K562 (cell line): ENCODE measurements around the gene PSMB7. TPM values are rescaled to one million over a fixed set of nuclear protein-coding genes. Genes with fewer than 3 reads are reported as not detected.
A peak's percentile ranks its signal among the peaks of the same experiment; 100 is the strongest.

Source experiments
- ATAC-seq: fragments of 200-7000 bp; cut with Tn5 transposase; 3 replicates; pipeline ENCODE4 v1.9.1; 2020; ENCODE audit warnings: moderate library complexity
- BruUV-seq: library from RNA; stranded (reverse); fragments of 400-500 nt; replicated peaks from 2 replicates; lab custom pipeline; 2021; lab: Mats Ljungman, UMichigan
- CTCF ChIA-PET: fragments of 300-600 bp; formaldehyde crosslinking; extraction: SDS; loops from one replicate; lab custom pipeline; 2021; ENCODE audit warnings: low intra/inter-chr PET ratio; lab: Yijun Ruan, JAX
- POLR2A ChIA-PET: fragments of 300-600, 350-650 bp; sonication (Branson Sonifier 250); formaldehyde crosslinking; extraction: SDS; loops from one replicate; lab custom pipeline; 2021; ENCODE audit warnings: antibody characterized with exemption, inconsistent platforms; lab: Yijun Ruan, JAX
- DNase-seq, 4 experiments: peaks; one replicate each; pipeline versions ENCODE4 v3.0.0 to v3.0.0-alpha.2; 2011 to 2018; ENCODE audit warnings: low spot score in 3 of 4, mixed read lengths in 3 of 4; ENCODE audit errors: extremely low read depth in 1 of 4
- FAIRE-seq: peaks from 2 replicates; lab custom pipeline; 2011; peaks lifted over from hg19 to GRCh38; lab: Jason Lieb, UNC
- H2AFZ ChIP-seq: 2 replicates; pipeline ENCODE4 v1.6.0; 2011; ENCODE audit warnings: low read depth, low read length, control low read depth, inconsistent platforms
- H3K27ac ChIP-seq: fragments of 200-600 bp; 3 replicates; pipeline ENCODE4 v1.8.0; 2011; ENCODE audit warnings: low read depth, mild to moderate bottlenecking, control low read depth, inconsistent platforms, low read length, moderate library complexity, mixed read lengths; ENCODE audit errors: extremely low read depth
- H3K27me3 ChIP-seq, 2 experiments: fragments of 300-600 bp in 1 of 2; 2 replicates in 1 of 2; 3 replicates in 1 of 2; pipeline versions ENCODE4 v1.6.0 to v1.8.0; 2011; ENCODE audit warnings: inconsistent platforms in 2 of 2, low read length in 2 of 2, mild to moderate bottlenecking in 1 of 2, mixed read lengths in 1 of 2, moderate library complexity in 1 of 2; ENCODE audit not compliant: control insufficient read depth in 2 of 2, insufficient read depth in 2 of 2
- H3K36me3 ChIP-seq: fragments of 300-600 bp; 3 replicates; pipeline ENCODE4 v1.8.0; 2011; ENCODE audit warnings: mild to moderate bottlenecking, low read length, inconsistent platforms; ENCODE audit not compliant: control insufficient read depth, insufficient read depth
- H3K4me1 ChIP-seq, 2 experiments: fragments of 200-600 bp in 1 of 2; replicated peaks in 1 of 2; 2 replicates in 1 of 2; 3 replicates in 1 of 2; pipeline versions ENCODE4 v1.5.1 to v1.8.0; 2011; ENCODE audit warnings: inconsistent platforms in 2 of 2, low read length in 2 of 2, mild to moderate bottlenecking in 1 of 2, mixed read lengths in 1 of 2, moderate library complexity in 1 of 2; ENCODE audit not compliant: control insufficient read depth in 2 of 2, insufficient read depth in 2 of 2
- H3K4me2 ChIP-seq: 2 replicates; pipeline ENCODE4 v1.6.1; 2011; ENCODE audit warnings: low read length, control low read depth, inconsistent platforms, mixed read lengths; ENCODE audit not compliant: insufficient read depth
- H3K4me3 ChIP-seq: fragments of 200-600 bp; sonication (generic), shearing (Covaris generic); 2 replicates; pipeline ENCODE4 v1.5.1; 2016; ENCODE audit warnings: control low read depth, inconsistent platforms
- H3K79me2 ChIP-seq: fragments of 200-600 bp; 3 replicates; pipeline ENCODE4 v1.8.0; 2011; ENCODE audit warnings: low read length, inconsistent platforms; ENCODE audit not compliant: control insufficient read depth, insufficient read depth
- H3K9ac ChIP-seq, 2 experiments: 2 replicates each; pipeline versions ENCODE4 v1.6.0 to v1.6.1; 2011; ENCODE audit warnings: low read depth in 2 of 2, low read length in 2 of 2, control low read depth in 1 of 2, inconsistent platforms in 1 of 2, mild to moderate bottlenecking in 1 of 2, mixed read lengths in 1 of 2; ENCODE audit not compliant: insufficient read depth in 1 of 2
- H3K9me1 ChIP-seq: one replicate; pipeline ENCODE4 v1.6.0; 2011; ENCODE audit warnings: inconsistent platforms, mild to moderate bottlenecking, low read length, moderate library complexity; ENCODE audit not compliant: control insufficient read depth, insufficient read depth
- H3K9me3 ChIP-seq: replicated peaks from 2 replicates; pipeline ENCODE4 v1.5.1; 2011; ENCODE audit warnings: low read depth, low read length, inconsistent platforms; ENCODE audit not compliant: control insufficient read depth, insufficient read depth
- H4K20me1 ChIP-seq: replicated peaks from 2 replicates; pipeline ENCODE4 v1.6.1; 2011; ENCODE audit warnings: low read length, inconsistent platforms, mixed read lengths; ENCODE audit not compliant: control insufficient read depth, insufficient read depth
- AFF1 ChIP-seq, 2 experiments: fragments of 450-650 bp; IDR thresholded peaks; 2 replicates each; pipeline ENCODE4 v1.6.1; 2018; ENCODE audit warnings: mild to moderate bottlenecking in 2 of 2, low read depth in 1 of 2; ENCODE audit not compliant: partially characterized antibody in 2 of 2
- FOXA3 ChIP-seq, 2 experiments: fragments of 450-650 bp in 1 of 2; sonication (generic) in 1 of 2; formaldehyde crosslinking; IDR thresholded peaks in 1 of 2; conservative IDR thresholded peaks in 1 of 2; 2 replicates each; pipeline versions ENCODE4 v1.4.0 to v1.8.0; 2020 to 2022; ENCODE audit warnings: mild to moderate bottlenecking in 2 of 2, missing genetic modification reagents in 1 of 2
- NR2C1 ChIP-seq, 2 experiments: fragments of 450-650 bp; IDR thresholded peaks; 2 replicates each; pipeline ENCODE4 v1.6.1; 2017; ENCODE audit warnings: mild to moderate bottlenecking in 2 of 2, antibody characterized with exemption in 1 of 2, inconsistent platforms in 1 of 2, missing compliant biosample characterization in 1 of 2, missing genetic modification characterization in 1 of 2
- RAD51 ChIP-seq: fragments of 450-650 bp; IDR thresholded peaks from 2 replicates; pipeline ENCODE4 v1.7.1; 2016; ENCODE audit warnings: low read depth, mild to moderate bottlenecking, borderline replicate concordance
- SRSF7 ChIP-seq: fragments of 200-400 bp; formaldehyde crosslinking; optimal IDR thresholded peaks from 2 replicates; pipeline ENCODE3; 2017; ENCODE audit warnings: mild to moderate bottlenecking, low read depth, low read length
- ZNF143 ChIP-seq: sonication (generic); formaldehyde crosslinking; IDR thresholded peaks from 2 replicates; pipeline ENCODE4 v1.9.0; 2022; ENCODE audit warnings: mild to moderate bottlenecking, missing genetic modification reagents
- ZNF740 ChIP-seq, 3 experiments: fragments of 200-800 bp in 1 of 3; sonication (Bioruptor generic) in 1 of 3; sonication (generic) in 1 of 3; formaldehyde crosslinking in 1 of 3; IDR thresholded peaks; 2 replicates each; pipeline versions ENCODE4 v1.6.1 to v1.8.0; 2016 to 2022; ENCODE audit warnings: mild to moderate bottlenecking in 2 of 3, missing compliant biosample characterization in 2 of 3, missing genetic modification characterization in 2 of 3, missing genetic modification reagents in 1 of 3
- WGBS: fragments of 100-300 bp; shearing (Covaris generic); methylation state at CpG from one replicate; pipeline ENCODE4 v1.1.6; 2016; ENCODE audit warnings: low coverage, mixed read lengths; ENCODE audit not compliant: insufficient coverage; ENCODE audit errors: missing lambda C conversion rate; 5-methylcytosine and 5-hydroxymethylcytosine counted together
- in situ Hi-C: fragments of 300-500 bp; cut with MboI; formaldehyde crosslinking; loops from 4 replicates; pipeline ENCODE4 v1.15.0; 2018; ENCODE audit warnings: inconsistent platforms, mixed read lengths
- intact Hi-C: fragments of 100-400 bp; cut with micrococcal nuclease; formaldehyde crosslinking; loops from 2 replicates; pipeline ENCODE4 v1.14.2; 2022
- polyA plus RNA-seq, 8 experiments: library from polyadenylated mRNA; depleted of rRNA in 4 of 8; stranded (reverse) in 5 of 8; unstranded in 3 of 8; fragments of >200 nt; fragmentation: Nextera tagmentation in 2 of 8; fragmentation: Illumina TruSeq in 1 of 8; extraction: Ambion mirVana in 2 of 8; extraction: Trizol in 1 of 8; gene quantifications; 2 replicates each; pipeline versions ENCODE4 v1.2.1 to v1.2.3, GENCODE V29; 2011 to 2014; ENCODE audit warnings: inconsistent platforms in 1 of 8, missing spikeins in 1 of 8
- total RNA-seq, 7 experiments: library from RNA; depleted of rRNA in 6 of 7; stranded (reverse); fragments of >200 nt in 6 of 7; fragmentation: Illumina TruSeq in 2 of 7; extraction: Trizol in 2 of 7; gene quantifications; 2 replicates each; pipeline versions ENCODE4 v1.2.1 to v1.2.3, GENCODE V29; 2011 to 2021; ENCODE audit warnings: low replicate concordance in 1 of 7

The PSMB7 gene
- total and polyA plus RNA-seq, 9 of the 15 experiments (the other 6 are each of a cell fraction or from before 2014, with no cell fraction given) = 321 to 978 (median 407) TPM

DNA sequence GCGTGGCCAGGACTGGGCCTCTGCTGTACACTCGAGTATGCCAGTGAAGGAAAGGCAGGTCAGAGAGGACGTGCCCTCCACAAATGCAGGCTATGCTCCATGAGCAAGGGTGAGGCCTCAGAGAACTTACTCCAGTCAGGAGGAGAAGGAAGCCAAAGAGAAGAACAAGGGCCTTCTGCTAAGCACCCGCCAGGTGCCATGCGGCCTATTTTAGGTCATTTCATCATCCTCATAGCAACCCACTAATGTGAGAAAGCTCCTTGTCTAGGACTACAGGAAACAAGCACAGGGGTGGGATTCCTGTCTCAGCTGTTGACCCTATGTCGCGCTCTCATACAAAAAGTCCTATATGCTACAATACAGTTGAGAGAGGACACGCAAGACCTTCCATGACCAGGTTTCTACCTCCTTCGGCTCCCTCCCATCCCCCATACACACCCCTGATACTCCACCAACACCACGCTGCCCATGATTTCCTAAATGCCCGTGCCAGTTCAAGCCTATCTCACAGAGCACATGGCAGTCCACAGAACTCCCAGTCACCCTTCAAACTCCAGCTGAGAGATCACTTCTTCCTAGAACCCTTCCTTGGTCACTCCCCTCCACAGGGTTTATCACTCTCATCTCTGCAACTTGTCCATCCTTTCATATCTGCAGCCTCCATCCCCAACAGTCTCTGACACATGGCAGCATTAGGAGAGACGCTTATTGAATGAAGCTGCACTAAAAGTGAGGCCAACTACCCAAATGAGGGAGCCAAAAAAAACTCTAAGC, 26.8 kb downstream of the PSMB7 start (continued):
- TF ChIP-seq AFF1 (IDR thresholded peaks at IDR 0.05; ENCODE audit: low read depth in 1 of 2, partially characterized antibody in 2 of 2) (no peak), SRSF7 (no peak), RAD51 (0 out of 2 replicates have a peak, but pooled peaks have one; percentile 12)

DNA sequence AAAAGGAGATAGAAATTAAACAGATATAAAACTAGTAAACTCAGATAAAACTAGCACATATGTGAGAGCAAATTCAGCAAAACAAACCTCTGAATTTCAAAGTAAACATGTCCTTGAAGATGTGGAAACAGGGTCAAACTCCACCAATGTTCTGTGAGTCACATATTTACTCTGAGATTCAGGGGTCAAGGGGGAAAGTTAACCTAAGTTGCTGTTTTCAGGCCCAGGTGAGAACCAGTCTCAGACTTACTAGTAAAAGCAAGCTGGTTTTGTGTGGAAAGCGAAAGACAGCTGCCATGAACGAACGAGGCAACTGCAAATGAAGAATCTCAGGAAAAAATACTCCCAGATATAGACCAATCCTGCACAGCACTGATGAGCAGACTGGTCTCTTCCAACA, 29.0 kb downstream of the PSMB7 start:
- no peak overlapping the region for H3K4me3 ChIP-seq
- TF ChIP-seq FOXA3 (CRISPR knock-in tag; conservative IDR thresholded peaks at IDR 0.05 in 1 of 2, IDR thresholded peaks at IDR 0.05 in 1 of 2) (peak in 1 of 2 experiments; percentile 85; a peak in 2 of 4 replicates), ZNF740 (CRISPR knock-in tag; IDR thresholded peaks at IDR 0.05) (no peak), ZNF740 (tag; IDR thresholded peaks at IDR 0.05) (no peak), NR2C1 (IDR thresholded peaks at IDR 0.05) (0 out of 2 replicates have a peak, but pooled peaks have one; percentile 22), NR2C1 (tag; IDR thresholded peaks at IDR 0.05) (no peak), ZNF143 (CRISPR knock-in tag) (no peak)
- no peaks in the 10 kb centered on the region for H3K9me3 ChIP-seq
- ChIA-PET CTCF (interaction anchor here (0.6 to 1.0 kb wide), 2 partner anchors 11 to 259 kb away, joined by 3 read pairs; no protein-coding TSS in a partner anchor), POLR2A (interaction anchor here (2.3 to 2.7 kb wide), 2 partner anchors 8 to 13 kb away, joined by 10 to 11 read pairs; no protein-coding TSS in a partner anchor)
- no peaks in the 10 kb centered on the region for H3K9me1 ChIP-seq
- H4K20me1 ChIP-seq = no peaks in the 10 kb centered on the region
- no peak overlapping the region for H3K27ac ChIP-seq
- H3K4me1 ChIP-seq = peaks cover 22 to 51% of the 10 kb centered on the region in 2 experiments
- H3K36me3 ChIP-seq = peaks cover 46% of the 10 kb centered on the region
- WGBS = 79% methylated on average over 3 of the region's 3 CpGs
- H2AFZ ChIP-seq = no peak overlapping the region
- FAIRE-seq (no peak), ATAC-seq (no peak), DNase-seq (no peak)
- no peak overlapping the region for H3K9ac ChIP-seq
- H3K79me2 ChIP-seq = peaks cover 82% of the 10 kb centered on the region
- in situ Hi-C loops (no loop called here), intact Hi-C loops (loop anchor here (5.0 kb wide), 1 partner anchor 254 kb away; no protein-coding TSS in a partner anchor)
- no peak overlapping the region for H3K4me2 ChIP-seq
- BruUV-seq = no TSS peak
- H3K27me3 ChIP-seq = no peaks in the 10 kb centered on the region
